Measurements from ENCODE around the gene MTF1.
"Not testable (repeated sequence)": the region's sequence is repeated elsewhere in the genome, so short reads cannot be mapped to it uniquely, and the experiment has no call there.

- not testable (repeated sequence) for TF ChIP-seq REST (IDR thresholded peaks at IDR 0.05; ENCODE audit: insufficient replicate concordance, low read depth)
- TF ChIP-seq, protein P1, sequence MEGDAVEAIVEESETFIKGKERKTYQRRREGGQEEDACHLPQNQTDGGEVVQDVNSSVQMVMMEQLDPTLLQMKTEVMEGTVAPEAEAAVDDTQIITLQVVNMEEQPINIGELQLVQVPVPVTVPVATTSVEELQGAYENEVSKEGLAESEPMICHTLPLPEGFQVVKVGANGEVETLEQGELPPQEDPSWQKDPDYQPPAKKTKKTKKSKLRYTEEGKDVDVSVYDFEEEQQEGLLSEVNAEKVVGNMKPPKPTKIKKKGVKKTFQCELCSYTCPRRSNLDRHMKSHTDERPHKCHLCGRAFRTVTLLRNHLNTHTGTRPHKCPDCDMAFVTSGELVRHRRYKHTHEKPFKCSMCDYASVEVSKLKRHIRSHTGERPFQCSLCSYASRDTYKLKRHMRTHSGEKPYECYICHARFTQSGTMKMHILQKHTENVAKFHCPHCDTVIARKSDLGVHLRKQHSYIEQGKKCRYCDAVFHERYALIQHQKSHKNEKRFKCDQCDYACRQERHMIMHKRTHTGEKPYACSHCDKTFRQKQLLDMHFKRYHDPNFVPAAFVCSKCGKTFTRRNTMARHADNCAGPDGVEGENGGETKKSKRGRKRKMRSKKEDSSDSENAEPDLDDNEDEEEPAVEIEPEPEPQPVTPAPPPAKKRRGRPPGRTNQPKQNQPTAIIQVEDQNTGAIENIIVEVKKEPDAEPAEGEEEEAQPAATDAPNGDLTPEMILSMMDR (IDR thresholded peaks at IDR 0.05; ENCODE audit: insufficient read depth, low read length): not testable (repeated sequence)
Measured at GRCh38 chr1:37903921-37904320, 44.5 kb upstream of the MTF1 start.
